ENCODE data around the gene SNX30. TPM values are rescaled to one million over a fixed set of nuclear protein-coding genes. Genes with fewer than 3 reads are reported as not detected.

The SNX30 gene
- total RNA-seq, 1 experiment from 2014 or later, result 32.5 TPM

DNA sequence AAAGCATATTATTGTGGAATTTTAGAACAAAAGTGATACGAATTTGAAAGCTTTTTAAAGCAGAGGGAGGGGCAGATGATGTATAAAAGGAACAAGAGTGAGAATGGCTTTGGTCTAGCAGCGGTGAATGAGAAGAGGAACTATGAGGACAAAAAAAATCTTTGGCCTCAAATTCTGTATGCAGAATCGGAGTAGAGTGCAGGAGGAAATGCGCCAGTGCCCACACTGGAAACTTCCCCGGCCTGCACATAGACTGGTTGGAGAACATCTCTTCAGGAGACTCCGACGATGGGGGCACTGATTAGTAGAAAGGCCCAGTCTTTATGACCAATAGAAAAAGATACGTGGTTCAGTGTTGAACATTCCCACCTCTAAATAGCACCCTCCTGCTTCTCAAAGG, 88.8 kb downstream of the SNX30 start:
- no peak for DNase-seq
- Histone ChIP-seq H3K36me3 (ENCODE audit: low read depth) (0 out of 2 replicates have a peak, but pooled peaks cover 3% of the 10 kb centered on the region), H3K79me2 (ENCODE audit: low read depth) (no peaks in the 10 kb centered on the region), H3K4me3 (no peak overlapping the region), H3F3A (ENCODE audit: insufficient read depth, low read depth) (no peaks in the 10 kb centered on the region), H4K20me1 (ENCODE audit: insufficient read depth) (no peaks in the 10 kb centered on the region), H3K9me2 (ENCODE audit: insufficient read depth) (no peaks in the 10 kb centered on the region), H3K27me3 (ENCODE audit: insufficient read depth, low read depth) (no peaks in the 10 kb centered on the region), H3K4me1 (replicated peaks; ENCODE audit: insufficient read depth) (no peaks in the 10 kb centered on the region), H3K27ac (no peak overlapping the region), H3K4me2 (no peak overlapping the region), H3K9me3 (ENCODE audit: insufficient read depth, low read depth) (no peaks in the 10 kb centered on the region), H2AFZ (no peak overlapping the region)
- CTCF ChIA-PET, result no interaction called here
- no TSS peak for BruUV-seq (replicated peaks)
- TF ChIP-seq EZH2 (IDR thresholded peaks at IDR 0.05; ENCODE audit: low read depth), result no peak
- TF ChIP-seq, protein P1, sequence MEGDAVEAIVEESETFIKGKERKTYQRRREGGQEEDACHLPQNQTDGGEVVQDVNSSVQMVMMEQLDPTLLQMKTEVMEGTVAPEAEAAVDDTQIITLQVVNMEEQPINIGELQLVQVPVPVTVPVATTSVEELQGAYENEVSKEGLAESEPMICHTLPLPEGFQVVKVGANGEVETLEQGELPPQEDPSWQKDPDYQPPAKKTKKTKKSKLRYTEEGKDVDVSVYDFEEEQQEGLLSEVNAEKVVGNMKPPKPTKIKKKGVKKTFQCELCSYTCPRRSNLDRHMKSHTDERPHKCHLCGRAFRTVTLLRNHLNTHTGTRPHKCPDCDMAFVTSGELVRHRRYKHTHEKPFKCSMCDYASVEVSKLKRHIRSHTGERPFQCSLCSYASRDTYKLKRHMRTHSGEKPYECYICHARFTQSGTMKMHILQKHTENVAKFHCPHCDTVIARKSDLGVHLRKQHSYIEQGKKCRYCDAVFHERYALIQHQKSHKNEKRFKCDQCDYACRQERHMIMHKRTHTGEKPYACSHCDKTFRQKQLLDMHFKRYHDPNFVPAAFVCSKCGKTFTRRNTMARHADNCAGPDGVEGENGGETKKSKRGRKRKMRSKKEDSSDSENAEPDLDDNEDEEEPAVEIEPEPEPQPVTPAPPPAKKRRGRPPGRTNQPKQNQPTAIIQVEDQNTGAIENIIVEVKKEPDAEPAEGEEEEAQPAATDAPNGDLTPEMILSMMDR (conservative IDR thresholded peaks at IDR 0.05), result no peak
- POLR2A ChIA-PET (ENCODE audit: unreplicated experiment), result no interaction called here
- intact Hi-C loops (cut with micrococcal nuclease; ENCODE audit: unreplicated experiment), result no loop called here

DNA sequence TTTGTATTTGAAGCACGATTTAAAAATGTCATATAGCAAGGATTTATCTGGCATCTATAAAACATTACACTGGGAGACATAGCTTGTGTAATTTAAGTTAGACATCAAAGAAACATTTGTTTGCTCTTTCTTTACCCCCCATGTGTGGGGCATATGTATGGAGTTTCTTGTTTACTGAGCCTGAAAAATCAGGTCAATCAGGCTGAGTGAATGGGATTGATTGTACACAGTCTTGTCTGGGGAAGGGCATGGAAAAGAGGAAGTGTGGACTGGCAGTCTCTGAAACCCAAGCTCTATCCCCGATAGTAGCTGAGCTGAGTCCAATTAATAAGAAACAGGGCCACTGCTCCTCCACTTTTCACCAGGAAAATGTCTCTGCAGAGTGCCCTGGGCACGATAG, 90.7 kb downstream of the SNX30 start:
- Histone ChIP-seq H3K27me3 (ENCODE audit: insufficient read depth, low read depth) (no peaks in the 10 kb centered on the region), H3K9me3 (ENCODE audit: insufficient read depth, low read depth) (no peaks in the 10 kb centered on the region), H3K4me1 (replicated peaks; ENCODE audit: insufficient read depth) (no peaks in the 10 kb centered on the region), H2AFZ (no peak overlapping the region), H3K4me2 (no peak overlapping the region), H3K4me3 (no peak overlapping the region), H3K9me2 (ENCODE audit: insufficient read depth) (no peaks in the 10 kb centered on the region), H3F3A (ENCODE audit: insufficient read depth, low read depth) (no peaks in the 10 kb centered on the region), H4K20me1 (ENCODE audit: insufficient read depth) (no peaks in the 10 kb centered on the region), H3K27ac (no peak overlapping the region), H3K36me3 (ENCODE audit: low read depth) (0 out of 2 replicates have a peak, but pooled peaks cover 3% of the 10 kb centered on the region), H3K79me2 (ENCODE audit: low read depth) (no peaks in the 10 kb centered on the region)
- no peak for DNase-seq
- no TSS peak for BruUV-seq (replicated peaks)
- TF ChIP-seq EZH2 (IDR thresholded peaks at IDR 0.05; ENCODE audit: low read depth), result no peak
- TF ChIP-seq, protein P1 (conservative IDR thresholded peaks at IDR 0.05), result no peak
- intact Hi-C loops (cut with micrococcal nuclease; ENCODE audit: unreplicated experiment), result no loop called here
- POLR2A ChIA-PET (ENCODE audit: unreplicated experiment), result no interaction called here
- CTCF ChIA-PET, result no interaction called here

DNA sequence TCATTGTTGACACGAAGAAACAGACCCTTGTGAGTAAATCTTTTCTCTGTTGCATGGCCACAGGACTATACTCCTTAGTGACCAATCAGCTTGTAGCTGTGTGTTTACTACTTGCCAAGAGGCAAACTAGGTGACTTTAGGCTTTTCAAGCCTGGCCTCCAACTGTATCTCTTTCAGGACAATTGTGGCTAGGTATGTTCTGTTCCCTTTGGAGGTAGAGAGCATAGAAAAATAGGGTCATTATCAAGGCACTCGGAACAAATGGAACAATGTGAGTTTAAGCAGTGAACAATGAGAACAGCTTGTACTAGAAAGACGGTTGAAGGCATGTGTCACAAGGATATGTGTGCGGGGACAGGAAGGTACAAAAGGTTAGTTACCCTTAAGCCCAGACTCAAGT, 92.0 kb downstream of the SNX30 start:
- no peak overlapping the region for H2AFZ ChIP-seq
- no peak overlapping the region for H3K4me2 ChIP-seq
- H4K20me1 ChIP-seq (ENCODE audit: insufficient read depth), result no peaks in the 10 kb centered on the region
- H3K4me3 ChIP-seq, result no peak overlapping the region
- ChIA-PET CTCF (interaction anchor here (1.2 kb wide), 1 partner anchor 61 kb away, joined by 3 read pairs; no protein-coding TSS in a partner anchor), POLR2A (ENCODE audit: unreplicated experiment) (no interaction called here)
- intact Hi-C loops (cut with micrococcal nuclease; ENCODE audit: unreplicated experiment), result no loop called here
- BruUV-seq (replicated peaks), result no TSS peak
- H3K27ac ChIP-seq, result no peak overlapping the region
- 0 out of 2 replicates have a peak, but pooled peaks cover 3% of the 10 kb centered on the region for H3K36me3 ChIP-seq (ENCODE audit: low read depth)
- H3K4me1 ChIP-seq (replicated peaks; ENCODE audit: insufficient read depth), result no peaks in the 10 kb centered on the region
- no peaks in the 10 kb centered on the region for H3K27me3 ChIP-seq (ENCODE audit: insufficient read depth, low read depth)
- TF ChIP-seq, protein P1 (conservative IDR thresholded peaks at IDR 0.05), result no peak
- no peak for TF ChIP-seq EZH2 (IDR thresholded peaks at IDR 0.05; ENCODE audit: low read depth)
- no peaks in the 10 kb centered on the region for H3K9me2 ChIP-seq (ENCODE audit: insufficient read depth)
- H3K9me3 ChIP-seq (ENCODE audit: insufficient read depth, low read depth), result no peaks in the 10 kb centered on the region
- DNase-seq, result no peak
- H3F3A ChIP-seq (ENCODE audit: insufficient read depth, low read depth), result no peaks in the 10 kb centered on the region
- no peaks in the 10 kb centered on the region for H3K79me2 ChIP-seq (ENCODE audit: low read depth)
